ENCODE data around the gene RAPSN. TPM values are rescaled to one million over a fixed set of nuclear protein-coding genes. Genes with fewer than 3 reads are reported as not detected.

The RAPSN gene
- total RNA-seq, 2 donors from 2014 or later = not detected

- 75 to 86% methylated on average over 4 of the region's 4 CpGs for WGBS, 2 donors
- Histone ChIP-seq H3K4me3 (no peak overlapping the region), H3K4me1 (peaks cover 17% of the 10 kb centered on the region), H3K27ac (no peak overlapping the region), H3K36me3 (replicated peaks in 1 of 2; ENCODE audit: insufficient read depth in 1 of 2, low read depth in 2 of 2) (no peaks in the 10 kb centered on the region), H3K27me3 (no peaks in the 10 kb centered on the region), H3K9me3 (no peaks in the 10 kb centered on the region)
- TF ChIP-seq CTCF (IDR thresholded peaks at IDR 0.05) = no peak
- no peak for TF ChIP-seq POLR2A (IDR thresholded peaks at IDR 0.05)
- intact Hi-C loops (cut with DNase I) = no loop called here
- ATAC-seq (no peak), DNase-seq (no peak)
Observed at GRCh38 chr11:47495011-47495855, 46.3 kb upstream of the RAPSN start.

- TF ChIP-seq CTCF (IDR thresholded peaks at IDR 0.05) (no peak), POLR2A (IDR thresholded peaks at IDR 0.05) (no peak)
- Histone ChIP-seq H3K36me3 (replicated peaks in 1 of 2; ENCODE audit: insufficient read depth in 1 of 2, low read depth in 2 of 2) (peaks cover 0 to 15% of the 10 kb centered on the region in 2 donors), H3K27ac (peak overlapping the region in 1 of 4 donors; percentile 38), H3K27me3 (no peaks in the 10 kb centered on the region), H3K4me3 (no peak overlapping the region), H3K4me1 (peaks cover 21% of the 10 kb centered on the region), H3K9me3 (no peaks in the 10 kb centered on the region)
- ATAC-seq (no peak), DNase-seq (no peak)
- 70% methylated on average over 2 of the region's 2 CpGs for WGBS, 2 donors
- intact Hi-C loops (cut with DNase I) = no loop called here
Observed at GRCh38 chr11:47489395-47489755, 40.4 kb upstream of the RAPSN start.

- peaks cover under 1 to 17% of the 10 kb centered on the region in 2 donors for H3K36me3 ChIP-seq (replicated peaks in 1 of 2; ENCODE audit: insufficient read depth in 1 of 2, low read depth in 2 of 2)
- no peak for TF ChIP-seq CTCF (IDR thresholded peaks at IDR 0.05)
- no peak for TF ChIP-seq POLR2A (IDR thresholded peaks at IDR 0.05)
- H3K4me1 ChIP-seq = peaks cover 21% of the 10 kb centered on the region
- intact Hi-C loops (cut with DNase I) = no loop called here
- 31 to 33% methylated on average over 6 of the region's 6 CpGs for WGBS, 2 donors
- H3K4me3 ChIP-seq = no peak overlapping the region
- H3K9me3 ChIP-seq = no peaks in the 10 kb centered on the region
- H3K27ac ChIP-seq = peak overlapping the region in 3 of 4 donors; percentile 10 to 47 (median 38)
- peak in 3 of 4 donors; percentile 22 to 43 (median 33) for DNase-seq
- H3K27me3 ChIP-seq = no peaks in the 10 kb centered on the region
- no peak for ATAC-seq
Observed at GRCh38 chr11:47488674-47489394, 39.9 kb upstream of the RAPSN start.

- Histone ChIP-seq H3K36me3 (replicated peaks in 1 of 2; ENCODE audit: insufficient read depth in 1 of 2, low read depth in 2 of 2) (peaks cover 8 to 19% of the 10 kb centered on the region in 2 donors), H3K27me3 (no peaks in the 10 kb centered on the region), H3K4me1 (peaks cover 21% of the 10 kb centered on the region), H3K4me3 (no peak overlapping the region), H3K9me3 (no peaks in the 10 kb centered on the region), H3K27ac (peak overlapping the region in 3 of 4 donors; percentile 10 to 47 (median 38))
- intact Hi-C loops (cut with DNase I) = no loop called here
- peak in 1 of 4 donors; percentile 28 for DNase-seq
- 37 to 45% methylated on average over 3 of the region's 3 CpGs for WGBS, 2 donors
- no peak for TF ChIP-seq POLR2A (IDR thresholded peaks at IDR 0.05)
- TF ChIP-seq CTCF (IDR thresholded peaks at IDR 0.05) = no peak
- no peak for ATAC-seq
Observed at GRCh38 chr11:47488111-47488510, 39.2 kb upstream of the RAPSN start.

Data from body of pancreas (tissue), 4 donors.